Gastrocnemius medialis (tissue), 4 donors: ENCODE measurements around the gene SLC2A2. TPM values are rescaled to one million over a fixed set of nuclear protein-coding genes. Genes with fewer than 3 reads are reported as not detected.

Source experiments
- ATAC-seq, 2 donors: fragments of 150-250 bp; one replicate each; pipeline ENCODE4 v1.9.1; 2016
- DNase-seq, 2 donors: peaks; one replicate each; pipeline ENCODE4 v3.0.0-alpha.2; 2019
- H3K27ac ChIP-seq, 4 donors: fragments of 200-600 bp; sonication (generic); 1 replicate in 1 of 4; 2 replicates in 3 of 4; pipeline ENCODE4 v1.5.1; 2016 to 2018; ENCODE audit warnings: mild to moderate bottlenecking in 2 of 4, moderate library complexity in 1 of 4
- H3K27me3 ChIP-seq, 3 donors: fragments of 200-600 bp; sonication (generic) in 2 of 3; 1 replicate in 1 of 3; 2 replicates in 2 of 3; pipeline versions ENCODE4 v1.5.1 to v1.6.0; 2016 to 2019; ENCODE audit warnings: mild to moderate bottlenecking in 1 of 3, moderate library complexity in 1 of 3
- H3K36me3 ChIP-seq, 2 donors: fragments of 200-600 bp; sonication (generic) in 1 of 2; one replicate each; pipeline ENCODE4 v1.5.1; 2017 to 2018
- H3K4me1 ChIP-seq, 2 donors: fragments of 200-600 bp; sonication (generic) in 1 of 2; one replicate each; pipeline ENCODE4 v1.5.1; 2016 to 2017; ENCODE audit warnings: mild to moderate bottlenecking in 2 of 2
- H3K4me3 ChIP-seq, 4 donors: fragments of 200-600 bp; sonication (generic) in 3 of 4; 1 replicate in 1 of 4; 2 replicates in 3 of 4; pipeline ENCODE4 v1.5.1; 2016 to 2019; ENCODE audit warnings: mild to moderate bottlenecking in 2 of 4
- H3K9me3 ChIP-seq, 3 donors: fragments of 200-600 bp; sonication (generic) in 2 of 3; 1 replicate in 1 of 3; 2 replicates in 2 of 3; pipeline ENCODE4 v1.5.1; 2016 to 2019
- POLR2A ChIP-seq, 2 donors: fragments of 450-650 bp; IDR thresholded peaks; one replicate each; pipeline ENCODE4 v1.6.1; 2017; ENCODE audit warnings: antibody characterized with exemption in 2 of 2, mild to moderate bottlenecking in 2 of 2, moderate library complexity in 2 of 2
- in situ Hi-C, 4 donors: fragments of 200-750 bp; cut with MboI; loops; one replicate each; pipeline versions ENCODE4 v1.15.0 to v1.8.0; 2017; ENCODE audit warnings: low sequenced_read_pairs in 4 of 4
- intact Hi-C: fragments of 100-400 bp; cut with DNase I; formaldehyde crosslinking; loops from one replicate; pipeline ENCODE4 v1.15.1; 2023; ENCODE audit warnings: low total_unique reads
- total RNA-seq, 4 donors: library from RNA; depleted of rRNA; stranded (reverse); fragments of >200 nt; gene quantifications; one replicate each; pipeline versions ENCODE4 v1.1.0 to v1.2.3, GENCODE V29; 2016
- TF ChIP-seq, protein P1 (sequence below), 5 experiments: fragments of 450-650 bp in 3 of 5; fragments of 200-600 bp in 2 of 5; sonication (generic) in 2 of 5; IDR thresholded peaks in 4 of 5; conservative IDR thresholded peaks in 1 of 5; 1 replicate in 4 of 5; 2 replicates in 1 of 5; pipeline ENCODE4 v1.5.1; 2016 to 2019; ENCODE audit warnings: antibody characterized with exemption in 5 of 5, mild to moderate bottlenecking in 3 of 5, moderate library complexity in 3 of 5

SLC2A2 gene
- total RNA-seq, 4 donors from 2014 or later, result 0.26 to 0.51 TPM; not detected in 2

GRCh38 chr3:170988378-170988777 lies 38.1 kb downstream of the SLC2A2 start:
- H3K4me3 ChIP-seq, result no peak overlapping the region
- no peaks in the 10 kb centered on the region for H3K27me3 ChIP-seq
- in situ Hi-C loops (no loop called here), intact Hi-C loops (no loop called here)
- H3K4me1 ChIP-seq, result no peaks in the 10 kb centered on the region
- no peaks in the 10 kb centered on the region for H3K36me3 ChIP-seq
- no peaks in the 10 kb centered on the region for H3K9me3 ChIP-seq
- no peak overlapping the region for H3K27ac ChIP-seq
- ATAC-seq (no peak), DNase-seq (no peak)
- TF ChIP-seq, protein P1, sequence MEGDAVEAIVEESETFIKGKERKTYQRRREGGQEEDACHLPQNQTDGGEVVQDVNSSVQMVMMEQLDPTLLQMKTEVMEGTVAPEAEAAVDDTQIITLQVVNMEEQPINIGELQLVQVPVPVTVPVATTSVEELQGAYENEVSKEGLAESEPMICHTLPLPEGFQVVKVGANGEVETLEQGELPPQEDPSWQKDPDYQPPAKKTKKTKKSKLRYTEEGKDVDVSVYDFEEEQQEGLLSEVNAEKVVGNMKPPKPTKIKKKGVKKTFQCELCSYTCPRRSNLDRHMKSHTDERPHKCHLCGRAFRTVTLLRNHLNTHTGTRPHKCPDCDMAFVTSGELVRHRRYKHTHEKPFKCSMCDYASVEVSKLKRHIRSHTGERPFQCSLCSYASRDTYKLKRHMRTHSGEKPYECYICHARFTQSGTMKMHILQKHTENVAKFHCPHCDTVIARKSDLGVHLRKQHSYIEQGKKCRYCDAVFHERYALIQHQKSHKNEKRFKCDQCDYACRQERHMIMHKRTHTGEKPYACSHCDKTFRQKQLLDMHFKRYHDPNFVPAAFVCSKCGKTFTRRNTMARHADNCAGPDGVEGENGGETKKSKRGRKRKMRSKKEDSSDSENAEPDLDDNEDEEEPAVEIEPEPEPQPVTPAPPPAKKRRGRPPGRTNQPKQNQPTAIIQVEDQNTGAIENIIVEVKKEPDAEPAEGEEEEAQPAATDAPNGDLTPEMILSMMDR (IDR thresholded peaks at IDR 0.05 in 4 of 5, conservative IDR thresholded peaks at IDR 0.05 in 1 of 5), result no peak
- TF ChIP-seq POLR2A (IDR thresholded peaks at IDR 0.05), result no peak

GRCh38 chr3:170985304-170985703 lies 41.2 kb downstream of the SLC2A2 start:
- ATAC-seq (no peak), DNase-seq (no peak)
- TF ChIP-seq, protein P1 (IDR thresholded peaks at IDR 0.05 in 4 of 5, conservative IDR thresholded peaks at IDR 0.05 in 1 of 5), result no peak
- TF ChIP-seq POLR2A (IDR thresholded peaks at IDR 0.05), result no peak
- intact Hi-C loops, result no loop called here
- Histone ChIP-seq H3K4me1 (no peaks in the 10 kb centered on the region), H3K27me3 (no peaks in the 10 kb centered on the region), H3K9me3 (no peaks in the 10 kb centered on the region), H3K36me3 (no peaks in the 10 kb centered on the region), H3K27ac (no peak overlapping the region), H3K4me3 (no peak overlapping the region)
- in situ Hi-C loops, result no loop called here

GRCh38 chr3:170982733-170983132 lies 43.8 kb downstream of the SLC2A2 start:
- ATAC-seq, result no peak
- intact Hi-C loops (no loop called here), in situ Hi-C loops (no loop called here)
- no peaks in the 10 kb centered on the region for H3K36me3 ChIP-seq
- TF ChIP-seq, protein P1 (IDR thresholded peaks at IDR 0.05 in 4 of 5, conservative IDR thresholded peaks at IDR 0.05 in 1 of 5), result no peak
- no peak for TF ChIP-seq POLR2A (IDR thresholded peaks at IDR 0.05)
- DNase-seq, result no peak
- no peaks in the 10 kb centered on the region for H3K4me1 ChIP-seq
- no peaks in the 10 kb centered on the region for H3K9me3 ChIP-seq
- H3K27me3 ChIP-seq, result no peaks in the 10 kb centered on the region
- H3K4me3 ChIP-seq, result no peak overlapping the region
- H3K27ac ChIP-seq, result no peak overlapping the region

GRCh38 chr3:170980399-170980798 lies 46.1 kb downstream of the SLC2A2 start:
- H3K27me3 ChIP-seq, result no peaks in the 10 kb centered on the region
- TF ChIP-seq POLR2A (IDR thresholded peaks at IDR 0.05), result no peak
- TF ChIP-seq, protein P1 (IDR thresholded peaks at IDR 0.05 in 4 of 5, conservative IDR thresholded peaks at IDR 0.05 in 1 of 5), result peak in 1 of 5 experiments; percentile 14
- no peaks in the 10 kb centered on the region for H3K4me1 ChIP-seq
- in situ Hi-C loops, result no loop called here
- no peak for ATAC-seq
- H3K36me3 ChIP-seq, result no peaks in the 10 kb centered on the region
- intact Hi-C loops, result no loop called here
- DNase-seq, result no peak
- H3K27ac ChIP-seq, result no peak overlapping the region
- no peak overlapping the region for H3K4me3 ChIP-seq
- H3K9me3 ChIP-seq, result no peaks in the 10 kb centered on the region
